Liver (tissue), 9 donors: ENCODE results near the gene RHOG. TPM values are rescaled to one million over a fixed set of nuclear protein-coding genes. Genes with fewer than 3 reads are reported as not detected.
A peak's percentile ranks its signal among the peaks of the same experiment; 100 is the strongest.

Source experiments
- DNase-seq: peaks from one replicate; pipeline ENCODE4 v3.0.0-alpha.2; 2017; ENCODE audit warnings: low spot score
- H3K27ac ChIP-seq, 2 donors: one replicate each; pipeline ENCODE4 v1.7.0; 2013; ENCODE audit warnings: inconsistent platforms in 2 of 2, low read length in 2 of 2, control low read depth in 1 of 2, low read depth in 1 of 2, mild to moderate bottlenecking in 1 of 2
- H3K27me3 ChIP-seq, 4 donors: one replicate each; pipeline versions ENCODE4 v1.6.1 to v1.7.0; 2013; ENCODE audit warnings: low read length in 3 of 4, inconsistent platforms in 1 of 4, mild to moderate bottlenecking in 1 of 4, moderate library complexity in 1 of 4; ENCODE audit not compliant: control insufficient read depth in 4 of 4, insufficient read depth in 4 of 4
- H3K36me3 ChIP-seq, 4 donors: one replicate each; pipeline versions ENCODE4 v1.6.1 to v1.7.0; 2013; ENCODE audit warnings: low read length in 3 of 4, mild to moderate bottlenecking in 3 of 4, low read depth in 1 of 4, moderate library complexity in 1 of 4; ENCODE audit not compliant: control insufficient read depth in 4 of 4, insufficient read depth in 3 of 4
- H3K4me1 ChIP-seq, 4 donors: one replicate each; pipeline versions ENCODE4 v1.6.1 to v1.7.0; 2013; ENCODE audit warnings: low read length in 3 of 4, mild to moderate bottlenecking in 3 of 4, moderate library complexity in 1 of 4; ENCODE audit not compliant: control insufficient read depth in 4 of 4, insufficient read depth in 4 of 4
- H3K4me3 ChIP-seq, 3 donors: one replicate each; pipeline versions ENCODE4 v1.6.1 to v1.7.0; 2013; ENCODE audit warnings: low read length in 3 of 3, control low read depth in 1 of 3, low read depth in 1 of 3, mild to moderate bottlenecking in 1 of 3
- H3K9ac ChIP-seq, 2 donors: one replicate each; pipeline ENCODE4 v1.7.0; 2013; ENCODE audit warnings: low read length in 2 of 2, mild to moderate bottlenecking in 2 of 2, moderate library complexity in 2 of 2, control low read depth in 1 of 2, low read depth in 1 of 2
- H3K9me3 ChIP-seq, 4 donors: one replicate each; pipeline versions ENCODE4 v1.6.1 to v1.7.0; 2013; ENCODE audit warnings: low read length in 3 of 4; ENCODE audit not compliant: control insufficient read depth in 4 of 4
- EGR1 ChIP-seq, 2 donors: IDR thresholded peaks; 2 replicates each; pipeline ENCODE4 v1.6.1; 2016 to 2018; ENCODE audit warnings: antibody characterized with exemption in 2 of 2, low read depth in 2 of 2
- FOXA1 ChIP-seq: IDR thresholded peaks from 2 replicates; pipeline ENCODE4 v1.6.1; 2016; ENCODE audit warnings: antibody characterized with exemption
- GABPA ChIP-seq, 2 donors: IDR thresholded peaks in 1 of 2; conservative IDR thresholded peaks in 1 of 2; 2 replicates each; pipeline ENCODE4 v1.6.1; 2016; ENCODE audit warnings: antibody characterized with exemption in 2 of 2, mild to moderate bottlenecking in 1 of 2, moderate library complexity in 1 of 2
- HNF4A ChIP-seq, 2 donors: conservative IDR thresholded peaks; 2 replicates each; pipeline ENCODE4 v1.6.1; 2016; ENCODE audit warnings: antibody characterized with exemption in 2 of 2, mild to moderate bottlenecking in 2 of 2
- HNF4G ChIP-seq: IDR thresholded peaks from 2 replicates; pipeline ENCODE4 v1.6.1; 2016; ENCODE audit warnings: antibody characterized with exemption
- JUND ChIP-seq, 2 donors: IDR thresholded peaks; 2 replicates each; pipeline ENCODE4 v1.6.1; 2016; ENCODE audit warnings: antibody characterized with exemption in 2 of 2
- MAX ChIP-seq: IDR thresholded peaks from 2 replicates; pipeline ENCODE4 v1.6.1; 2016; ENCODE audit warnings: antibody characterized with exemption
- NR2F2 ChIP-seq: IDR thresholded peaks from 2 replicates; pipeline ENCODE4 v1.6.1; 2016; ENCODE audit warnings: antibody characterized with exemption
- RAD21 ChIP-seq, 2 donors: IDR thresholded peaks; 2 replicates each; pipeline ENCODE4 v1.6.1; 2016; ENCODE audit warnings: antibody characterized with exemption in 2 of 2, mild to moderate bottlenecking in 2 of 2
- REST ChIP-seq: IDR thresholded peaks from 2 replicates; pipeline ENCODE4 v1.6.1; 2016; ENCODE audit warnings: antibody characterized with exemption, mild to moderate bottlenecking
- RXRA ChIP-seq, 2 donors: IDR thresholded peaks; 2 replicates each; pipeline ENCODE4 v1.6.1; 2017 to 2018; ENCODE audit warnings: antibody characterized with exemption in 2 of 2, mild to moderate bottlenecking in 1 of 2
- SP1 ChIP-seq: IDR thresholded peaks from 2 replicates; pipeline ENCODE4 v1.6.1; 2018; ENCODE audit warnings: antibody characterized with exemption, mild to moderate bottlenecking
- TAF1 ChIP-seq: conservative IDR thresholded peaks from 2 replicates; pipeline ENCODE4 v1.6.1; 2016; ENCODE audit warnings: antibody characterized with exemption, mild to moderate bottlenecking
- YY1 ChIP-seq: IDR thresholded peaks from 2 replicates; pipeline ENCODE4 v1.6.1; 2016; ENCODE audit warnings: antibody characterized with exemption, mild to moderate bottlenecking
- WGBS: extraction: QIAGEN DNeasy Blood & Tissue Kit; methylation state at CpG from one replicate; pipeline ENCODE4 v1.1.7; 2013; 5-methylcytosine and 5-hydroxymethylcytosine counted together
- polyA plus RNA-seq, 2 donors: library from polyadenylated mRNA; stranded (reverse) in 1 of 2; unstranded in 1 of 2; fragments of 200-250 nt in 1 of 2; fragments of >200 nt in 1 of 2; fragmentation: Nextera tagmentation in 1 of 2; extraction: Ambion mirVana in 1 of 2; gene quantifications; one replicate each; pipeline versions ENCODE4 v1.2.1 to v1.2.3, GENCODE V29; 2013 to 2015
- total RNA-seq, 2 donors: library from RNA; depleted of rRNA; stranded (reverse); fragments of >200 nt; gene quantifications; one replicate each; pipeline ENCODE4 v1.2.3, GENCODE V29; 2014
- TF ChIP-seq, protein P1 (sequence below): fragments of 150-350 bp; IDR thresholded peaks from 2 replicates; pipeline ENCODE4 v1.5.1; 2017; ENCODE audit warnings: improper control_type of control experiment, low read depth, low read length; ENCODE audit not compliant: missing input control
- TF ChIP-seq, protein P2 (sequence below): IDR thresholded peaks from 2 replicates; pipeline ENCODE4 v1.6.1; 2016; ENCODE audit warnings: antibody characterized with exemption
- donor health status: healthy.
- donor health status: healthy.
- donor health status: healthy.
- donor health status: healthy.
- donor health status: healthy.

The RHOG gene
- total and polyA plus RNA-seq, 4 donors: 7.4 to 32.9 (median 17.8) TPM

GRCh38 chr11:3810446-3810845, 30.3 kb downstream of the RHOG start:
- 96% methylated on average over 3 of the region's 3 CpGs for WGBS
- H3K36me3 ChIP-seq: no peaks in the 10 kb centered on the region
- TF ChIP-seq HNF4G (no peak), RAD21 (IDR thresholded peaks at IDR 0.05) (no peak), EGR1 (IDR thresholded peaks at IDR 0.05; ENCODE audit: low read depth in 2 of 2) (no peak), FOXA1 (no peak), HNF4A (conservative IDR thresholded peaks at IDR 0.05) (no peak), NR2F2 (no peak), JUND (IDR thresholded peaks at IDR 0.05) (no peak), YY1 (no peak), SP1 (no peak), RXRA (IDR thresholded peaks at IDR 0.05) (no peak), GABPA (IDR thresholded peaks at IDR 0.05 in 1 of 2, conservative IDR thresholded peaks at IDR 0.05 in 1 of 2) (no peak), MAX (no peak), REST (no peak)
- TF ChIP-seq, protein P1, sequence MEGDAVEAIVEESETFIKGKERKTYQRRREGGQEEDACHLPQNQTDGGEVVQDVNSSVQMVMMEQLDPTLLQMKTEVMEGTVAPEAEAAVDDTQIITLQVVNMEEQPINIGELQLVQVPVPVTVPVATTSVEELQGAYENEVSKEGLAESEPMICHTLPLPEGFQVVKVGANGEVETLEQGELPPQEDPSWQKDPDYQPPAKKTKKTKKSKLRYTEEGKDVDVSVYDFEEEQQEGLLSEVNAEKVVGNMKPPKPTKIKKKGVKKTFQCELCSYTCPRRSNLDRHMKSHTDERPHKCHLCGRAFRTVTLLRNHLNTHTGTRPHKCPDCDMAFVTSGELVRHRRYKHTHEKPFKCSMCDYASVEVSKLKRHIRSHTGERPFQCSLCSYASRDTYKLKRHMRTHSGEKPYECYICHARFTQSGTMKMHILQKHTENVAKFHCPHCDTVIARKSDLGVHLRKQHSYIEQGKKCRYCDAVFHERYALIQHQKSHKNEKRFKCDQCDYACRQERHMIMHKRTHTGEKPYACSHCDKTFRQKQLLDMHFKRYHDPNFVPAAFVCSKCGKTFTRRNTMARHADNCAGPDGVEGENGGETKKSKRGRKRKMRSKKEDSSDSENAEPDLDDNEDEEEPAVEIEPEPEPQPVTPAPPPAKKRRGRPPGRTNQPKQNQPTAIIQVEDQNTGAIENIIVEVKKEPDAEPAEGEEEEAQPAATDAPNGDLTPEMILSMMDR: no peak
- TF ChIP-seq, protein P2, sequence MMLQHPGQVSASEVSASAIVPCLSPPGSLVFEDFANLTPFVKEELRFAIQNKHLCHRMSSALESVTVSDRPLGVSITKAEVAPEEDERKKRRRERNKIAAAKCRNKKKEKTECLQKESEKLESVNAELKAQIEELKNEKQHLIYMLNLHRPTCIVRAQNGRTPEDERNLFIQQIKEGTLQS: no peak
- no peaks in the 10 kb centered on the region for H3K9me3 ChIP-seq
- DNase-seq: no peak
- H3K4me3 ChIP-seq: no peak overlapping the region
- no peak overlapping the region for H3K27ac ChIP-seq
- H3K27me3 ChIP-seq: no peaks in the 10 kb centered on the region
- no peak overlapping the region for H3K9ac ChIP-seq
- H3K4me1 ChIP-seq: peaks cover 3 to 17% (median 10%) of the 10 kb centered on the region in 4 donors

DNA sequence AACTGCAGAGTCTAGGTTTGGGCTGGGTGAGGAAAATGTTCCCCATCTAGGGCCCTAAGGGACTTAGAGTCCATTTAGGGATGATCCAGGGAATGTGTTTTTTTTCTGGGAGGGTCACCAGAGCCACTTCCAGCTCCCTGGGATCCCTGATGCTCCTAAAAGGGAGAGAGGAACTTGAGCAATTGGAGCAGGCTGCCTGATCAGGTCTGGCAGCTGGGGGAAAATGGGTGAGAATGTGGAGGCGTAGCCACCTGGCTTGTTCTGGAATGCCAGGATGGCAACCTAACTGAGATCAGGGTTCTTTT, 31.2 kb downstream of the RHOG start:
- no peak for TF ChIP-seq TAF1
- TF ChIP-seq GABPA (IDR thresholded peaks at IDR 0.05 in 1 of 2, conservative IDR thresholded peaks at IDR 0.05 in 1 of 2): no peak
- TF ChIP-seq JUND (IDR thresholded peaks at IDR 0.05): no peak
- no peak for TF ChIP-seq YY1
- no peak for TF ChIP-seq RXRA (IDR thresholded peaks at IDR 0.05)
- peak; percentile 2 for TF ChIP-seq HNF4G
- no peak for TF ChIP-seq NR2F2
- TF ChIP-seq HNF4A (conservative IDR thresholded peaks at IDR 0.05): no peak
- no peaks in the 10 kb centered on the region for H3K9me3 ChIP-seq
- H3K4me1 ChIP-seq: peaks cover 3 to 17% (median 10%) of the 10 kb centered on the region in 4 donors
- no peaks in the 10 kb centered on the region for H3K36me3 ChIP-seq
- H3K9ac ChIP-seq: no peak overlapping the region
- no peak overlapping the region for H3K27ac ChIP-seq
- H3K27me3 ChIP-seq: no peaks in the 10 kb centered on the region
- H3K4me3 ChIP-seq: no peak overlapping the region
- DNase-seq: no peak
- WGBS: 98% methylated on average over 1 of the region's 1 CpG
